ENCODE measurements around the gene PSMB7.

Gene PSMB7

GRCh38 chr9:124389146-124389939 lies 25.9 kb downstream of the PSMB7 start:
- Histone ChIP-seq H3K4me2 (ENCODE audit: low read depth, low read length, poor library complexity, severe bottlenecking) (no peak overlapping the region), H3K27me3 (ENCODE audit: insufficient read depth, low read length, poor library complexity, severe bottlenecking) (no peaks in the 10 kb centered on the region), H2AFZ (ENCODE audit: low read length) (no peak overlapping the region), H3K36me3 (ENCODE audit: insufficient read depth, low read length) (peaks cover 16% of the 10 kb centered on the region; the same call in 1 of the 2 replicates), H3K4me3 (ENCODE audit: low read length, poor library complexity, severe bottlenecking) (no peak overlapping the region), H3K9ac (ENCODE audit: low read depth, low read length, poor library complexity, severe bottlenecking) (no peak overlapping the region), H4K20me1 (ENCODE audit: insufficient read depth, low read length, poor library complexity, severe bottlenecking) (peaks cover 29% of the 10 kb centered on the region), H3F3A (ENCODE audit: low read depth) (no peaks in the 10 kb centered on the region), H3K9me2 (replicated peaks; ENCODE audit: low read depth, low read length) (no peaks in the 10 kb centered on the region), H3K4me1 (ENCODE audit: insufficient read depth, low read length, poor library complexity, severe bottlenecking) (peaks cover 19% of the 10 kb centered on the region), H3K9me3 (ENCODE audit: insufficient read depth, low read depth, low read length) (no peaks in the 10 kb centered on the region), H3K79me2 (ENCODE audit: insufficient read depth, low read length) (peaks cover 98% of the 10 kb centered on the region)
- TF ChIP-seq EZH2phosphoT487 (IDR thresholded peaks at IDR 0.05; ENCODE audit: borderline replicate concordance) (no peak), CTCF (conservative IDR thresholded peaks at IDR 0.05; ENCODE audit: low read length) (no peak)

GRCh38 chr9:124388275-124389048 lies 26.8 kb downstream of the PSMB7 start:
- no peaks in the 10 kb centered on the region for H3K27me3 ChIP-seq (ENCODE audit: insufficient read depth, low read length, poor library complexity, severe bottlenecking)

GRCh38 chr9:124386201-124386600 lies 29.0 kb downstream of the PSMB7 start:
- no peak overlapping the region for H3K9ac ChIP-seq (ENCODE audit: low read depth, low read length, poor library complexity, severe bottlenecking)
- TF ChIP-seq EZH2phosphoT487 (IDR thresholded peaks at IDR 0.05; ENCODE audit: borderline replicate concordance): no peak
- no peak for TF ChIP-seq CTCF (conservative IDR thresholded peaks at IDR 0.05; ENCODE audit: low read length)
- H3F3A ChIP-seq (ENCODE audit: low read depth): no peaks in the 10 kb centered on the region
- no peak overlapping the region for H3K4me2 ChIP-seq (ENCODE audit: low read depth, low read length, poor library complexity, severe bottlenecking)
- no peaks in the 10 kb centered on the region for H3K9me3 ChIP-seq (ENCODE audit: insufficient read depth, low read depth, low read length)
- H3K79me2 ChIP-seq (ENCODE audit: insufficient read depth, low read length): peaks cover 78% of the 10 kb centered on the region
- H3K27me3 ChIP-seq (ENCODE audit: insufficient read depth, low read length, poor library complexity, severe bottlenecking): no peaks in the 10 kb centered on the region
- H3K36me3 ChIP-seq (ENCODE audit: insufficient read depth, low read length): peaks cover 23% of the 10 kb centered on the region; the same call in 1 of the 2 replicates
- no peak overlapping the region for H3K4me3 ChIP-seq (ENCODE audit: low read length, poor library complexity, severe bottlenecking)
- no peaks in the 10 kb centered on the region for H3K9me2 ChIP-seq (replicated peaks; ENCODE audit: low read depth, low read length)
- peaks cover 23% of the 10 kb centered on the region for H3K4me1 ChIP-seq (ENCODE audit: insufficient read depth, low read length, poor library complexity, severe bottlenecking)
- H2AFZ ChIP-seq (ENCODE audit: low read length): no peak overlapping the region
- H4K20me1 ChIP-seq (ENCODE audit: insufficient read depth, low read length, poor library complexity, severe bottlenecking): peaks cover 25% of the 10 kb centered on the region

More at GRCh38 chr9:124388275-124389048, 26.8 kb downstream of the PSMB7 start:
- H3K4me2 ChIP-seq (ENCODE audit: low read depth, low read length, poor library complexity, severe bottlenecking): no peak overlapping the region
- H3K4me1 ChIP-seq (ENCODE audit: insufficient read depth, low read length, poor library complexity, severe bottlenecking): peaks cover 16% of the 10 kb centered on the region
- H3K4me3 ChIP-seq (ENCODE audit: low read length, poor library complexity, severe bottlenecking): no peak overlapping the region
- H3K9ac ChIP-seq (ENCODE audit: low read depth, low read length, poor library complexity, severe bottlenecking): no peak overlapping the region
- H2AFZ ChIP-seq (ENCODE audit: low read length): no peak overlapping the region
- H3K9me3 ChIP-seq (ENCODE audit: insufficient read depth, low read depth, low read length): no peaks in the 10 kb centered on the region
- peaks cover 17% of the 10 kb centered on the region; the same call in 1 of the 2 replicates for H3K36me3 ChIP-seq (ENCODE audit: insufficient read depth, low read length)
- H3K79me2 ChIP-seq (ENCODE audit: insufficient read depth, low read length): peaks cover 97% of the 10 kb centered on the region
- peaks cover 29% of the 10 kb centered on the region for H4K20me1 ChIP-seq (ENCODE audit: insufficient read depth, low read length, poor library complexity, severe bottlenecking)
- no peaks in the 10 kb centered on the region for H3K9me2 ChIP-seq (replicated peaks; ENCODE audit: low read depth, low read length)
- TF ChIP-seq CTCF (conservative IDR thresholded peaks at IDR 0.05; ENCODE audit: low read length) (no peak), EZH2phosphoT487 (IDR thresholded peaks at IDR 0.05; ENCODE audit: borderline replicate concordance) (no peak)
- H3F3A ChIP-seq (ENCODE audit: low read depth): no peaks in the 10 kb centered on the region
